Astrocyte of the spinal cord (primary cell): ENCODE results near the gene DYNLT2.

Source experiments
- DNase-seq: peaks from one replicate; pipeline ENCODE4 v3.0.0; 2011; ENCODE audit warnings: low read depth, low spot score
- H3K4me3 ChIP-seq: 2 replicates; pipeline ENCODE4 v1.5.1; 2011; ENCODE audit warnings: low read depth, mild to moderate bottlenecking, low read length, moderate library complexity
- CTCF ChIP-seq: IDR thresholded peaks from 2 replicates; pipeline ENCODE4 v1.5.1; 2012; ENCODE audit warnings: low read depth, mild to moderate bottlenecking, low read length, inconsistent platforms
- in situ Hi-C: cut with HindIII; loops from 2 replicates; pipeline ENCODE4 v1.10.0; 2017; ENCODE audit warnings: low sequenced_read_pairs

The DYNLT2 gene

GRCh38 chr6:169709293-169709692 lies 42.1 kb downstream of the DYNLT2 start:
- in situ Hi-C loops: no loop called here
- TF ChIP-seq CTCF: no peak

GRCh38 chr6:169707772-169708171 lies 43.6 kb downstream of the DYNLT2 start:
- in situ Hi-C loops: no loop called here
- no peak for DNase-seq
- no peak overlapping the region for H3K4me3 ChIP-seq
- no peak for TF ChIP-seq CTCF

More at GRCh38 chr6:169709293-169709692, 42.1 kb downstream of the DYNLT2 start:
- H3K4me3 ChIP-seq: no peak overlapping the region
- DNase-seq: no peak

- peak; percentile 13 for DNase-seq
- no peak for TF ChIP-seq CTCF
- in situ Hi-C loops: no loop called here
- H3K4me3 ChIP-seq: peak overlapping the region; percentile 85
These were observed 48.5 kb downstream of the DYNLT2 start for GRCh38 chr6:169702840-169703246.

- in situ Hi-C loops: no loop called here
- TF ChIP-seq CTCF: no peak
- peak within 1 kb of the TSS; percentile 85 for H3K4me3 ChIP-seq
- peak; percentile 97 for DNase-seq
These were observed 49.2 kb downstream of the DYNLT2 start, which contains the start of the genes C6orf120 and WDR27 for GRCh38 chr6:169701954-169702839. Gene C6orf120 (plus strand): TSS chr6:169702126. CDS start chr6:169702460, 334 bp downstream. Gene WDR27 (minus strand): TSS chr6:169702029. CDS start chr6:169689005, 13,024 bp downstream.

GRCh38 chr6:169701311-169701953 lies 49.9 kb downstream of the DYNLT2 start:
- in situ Hi-C loops: no loop called here
- no peak for TF ChIP-seq CTCF
- DNase-seq: no peak
- H3K4me3 ChIP-seq: peak overlapping the region; percentile 85

- H3K4me3 ChIP-seq: no peak overlapping the region
- TF ChIP-seq CTCF: no peak
- in situ Hi-C loops: no loop called here
- DNase-seq: peak; percentile 35
These were observed 51.1 kb downstream of the DYNLT2 start for GRCh38 chr6:169700296-169700695.
